Measurements from ENCODE around the gene MUC5AC. TPM values are rescaled to one million over a fixed set of nuclear protein-coding genes. Genes with fewer than 3 reads are reported as not detected.

The MUC5AC gene
- total and polyA plus RNA-seq, 2 experiments from 2014 or later, result not detected

GRCh38 chr11:1138097-1138496, 19.7 kb upstream of the MUC5AC start:
- H3K27ac ChIP-seq, result no peak overlapping the region
- no peak for TF ChIP-seq CTCF (IDR thresholded peaks at IDR 0.05; ENCODE audit: low read depth, low read length)
- no peaks in the 10 kb centered on the region for H3K9me3 ChIP-seq (ENCODE audit: low read depth)
- DNase-seq (ENCODE audit: low read depth in 1 of 2, low spot score in 1 of 2), result no peak
- no peaks in the 10 kb centered on the region for H3K27me3 ChIP-seq
- no peaks in the 10 kb centered on the region for H3K4me1 ChIP-seq (ENCODE audit: low read depth)
- H3K36me3 ChIP-seq, result no peaks in the 10 kb centered on the region
- no peak overlapping the region for H3K4me3 ChIP-seq

DNA sequence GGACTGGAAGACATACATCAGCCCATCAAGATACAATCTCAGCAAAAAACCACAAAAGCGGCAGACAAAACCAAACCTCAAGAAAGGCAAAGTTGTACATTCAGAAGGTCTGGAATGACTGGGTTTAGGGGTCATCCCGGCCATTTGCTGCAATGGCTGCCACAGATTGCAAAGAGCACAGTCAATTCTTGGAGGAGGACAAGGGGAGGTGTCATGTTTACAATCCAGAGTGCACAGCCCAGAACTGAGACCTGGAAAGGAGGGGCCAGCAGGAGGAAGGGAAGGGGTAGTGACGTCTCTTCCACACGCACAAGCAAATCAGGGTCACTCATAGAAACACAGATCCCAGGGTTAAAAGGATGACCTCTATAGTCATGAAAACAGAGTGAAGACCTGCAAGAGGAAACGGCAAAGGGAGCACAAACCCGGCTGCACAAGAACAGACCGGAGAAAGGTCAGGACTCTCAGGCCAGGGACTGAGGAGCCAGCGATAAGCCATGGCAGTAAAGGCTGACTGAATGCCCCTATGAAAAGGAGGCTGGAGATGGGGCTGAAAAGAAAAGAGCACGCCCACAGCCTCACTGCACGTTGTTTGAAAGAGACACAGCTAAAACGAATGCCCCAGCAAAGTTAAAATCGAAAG, 18.2 kb upstream of the MUC5AC start:
- peak in 1 of 2 donors; percentile 31 for DNase-seq (ENCODE audit: low read depth in 1 of 2, low spot score in 1 of 2)
- no peak for TF ChIP-seq CTCF (IDR thresholded peaks at IDR 0.05; ENCODE audit: low read depth, low read length)
- Histone ChIP-seq H3K36me3 (no peaks in the 10 kb centered on the region), H3K9me3 (ENCODE audit: low read depth) (no peaks in the 10 kb centered on the region), H3K27me3 (no peaks in the 10 kb centered on the region), H3K27ac (no peak overlapping the region), H3K4me3 (no peak overlapping the region), H3K4me1 (ENCODE audit: low read depth) (no peaks in the 10 kb centered on the region)

GRCh38 chr11:1140642-1141490, 16.9 kb upstream of the MUC5AC start:
- H3K9me3 ChIP-seq (ENCODE audit: low read depth), result no peaks in the 10 kb centered on the region
- H3K36me3 ChIP-seq, result no peaks in the 10 kb centered on the region
- no peak overlapping the region for H3K27ac ChIP-seq
- H3K4me1 ChIP-seq (ENCODE audit: low read depth), result no peaks in the 10 kb centered on the region
- no peak for DNase-seq (ENCODE audit: low read depth in 1 of 2, low spot score in 1 of 2)
- no peaks in the 10 kb centered on the region for H3K27me3 ChIP-seq
- no peak overlapping the region for H3K4me3 ChIP-seq
- no peak for TF ChIP-seq CTCF (IDR thresholded peaks at IDR 0.05; ENCODE audit: low read depth, low read length)

GRCh38 chr11:1146365-1146764, 11.4 kb upstream of the MUC5AC start:
- H3K36me3 ChIP-seq, result no peaks in the 10 kb centered on the region
- H3K27ac ChIP-seq, result no peak overlapping the region
- no peak for DNase-seq (ENCODE audit: low read depth in 1 of 2, low spot score in 1 of 2)
- H3K4me1 ChIP-seq (ENCODE audit: low read depth), result no peaks in the 10 kb centered on the region
- H3K27me3 ChIP-seq, result no peaks in the 10 kb centered on the region
- no peak overlapping the region for H3K4me3 ChIP-seq
- no peaks in the 10 kb centered on the region for H3K9me3 ChIP-seq (ENCODE audit: low read depth)
- no peak for TF ChIP-seq CTCF (IDR thresholded peaks at IDR 0.05; ENCODE audit: low read depth, low read length)

DNA sequence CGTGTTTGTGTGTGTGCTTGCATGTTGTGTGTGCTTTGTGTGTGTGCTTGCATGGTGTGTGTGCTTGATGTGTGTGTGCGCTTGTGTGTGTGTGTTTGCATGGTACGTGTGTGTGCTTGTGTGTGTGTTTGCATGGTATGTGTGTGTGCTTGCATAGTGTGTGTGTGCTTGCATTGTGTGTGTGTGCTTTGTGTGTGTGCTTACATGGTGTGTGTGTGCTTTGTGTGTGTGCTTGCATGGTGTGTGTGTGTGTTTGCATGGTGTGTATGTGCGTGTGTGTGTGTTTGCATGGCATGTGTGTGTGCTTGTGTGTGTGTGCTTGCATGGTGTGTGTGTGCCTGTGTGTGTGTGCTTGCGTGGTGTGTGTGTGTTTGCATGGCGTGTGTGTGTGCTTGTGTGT, 10.0 kb upstream of the MUC5AC start:
- Histone ChIP-seq H3K4me3 (no peak overlapping the region), H3K9me3 (ENCODE audit: low read depth) (no peaks in the 10 kb centered on the region), H3K4me1 (ENCODE audit: low read depth) (no peaks in the 10 kb centered on the region), H3K36me3 (no peaks in the 10 kb centered on the region), H3K27ac (no peak overlapping the region), H3K27me3 (no peaks in the 10 kb centered on the region)
- DNase-seq (ENCODE audit: low read depth in 1 of 2, low spot score in 1 of 2), result no peak
- no peak for TF ChIP-seq CTCF (IDR thresholded peaks at IDR 0.05; ENCODE audit: low read depth, low read length)

Data from cardiac muscle cell (in vitro differentiated cells and primary cell).